H1 (cell line): ENCODE measurements around the gene GPR162. TPM values are rescaled to one million over a fixed set of nuclear protein-coding genes. Genes with fewer than 3 reads are reported as not detected.

Source experiments
- CHD7 ChIP-seq: fragments of 300-600 bp; sonication (generic); IDR thresholded peaks from 2 replicates; pipeline ENCODE4 v1.7.1; 2012; ENCODE audit warnings: low read length, moderate library complexity, mild to moderate bottlenecking, inconsistent platforms; ENCODE audit not compliant: insufficient replicate concordance
- E2F6 ChIP-seq: IDR thresholded peaks from 2 replicates; pipeline ENCODE4 v1.6.1; 2012; ENCODE audit warnings: inconsistent platforms
- EGR1 ChIP-seq: IDR thresholded peaks from 2 replicates; pipeline ENCODE4 v1.6.1; 2011; ENCODE audit warnings: low read depth, low read length, borderline replicate concordance
- KDM5A ChIP-seq: fragments of 200-600 bp; IDR thresholded peaks from 2 replicates; pipeline ENCODE4 v1.7.1; 2012; ENCODE audit warnings: mild to moderate bottlenecking, low read length, inconsistent platforms, mixed read lengths
- RBBP5 ChIP-seq: IDR thresholded peaks from 2 replicates; pipeline ENCODE4 v1.7.1; 2012; ENCODE audit warnings: low read depth, mild to moderate bottlenecking, inconsistent platforms, low read length, moderate library complexity, borderline replicate concordance
- SRF ChIP-seq: IDR thresholded peaks from 2 replicates; pipeline ENCODE4 v1.6.1; 2011; ENCODE audit warnings: mild to moderate bottlenecking, low read depth, low read length, moderate library complexity
- TAF1 ChIP-seq: IDR thresholded peaks from 2 replicates; pipeline ENCODE4 v1.6.1; 2011; ENCODE audit warnings: mild to moderate bottlenecking, low read depth, low read length
- TBP ChIP-seq: IDR thresholded peaks from 2 replicates; pipeline ENCODE4 v1.6.1; 2011; ENCODE audit warnings: low read depth, low read length, improper control_type of control experiment
- polyA plus RNA-seq, 7 experiments: library from polyadenylated mRNA; depleted of rRNA in 3 of 7; stranded (reverse) in 5 of 7; unstranded in 2 of 7; fragments of >200 nt in 5 of 7; fragments of 200-250 nt in 2 of 7; gene quantifications; 1 replicate in 5 of 7; 2 replicates in 1 of 7; 4 replicates in 1 of 7; pipeline versions ENCODE4 v1.2.1 to v1.2.3, GENCODE V29; 2011 to 2013; ENCODE audit warnings: missing spikeins in 2 of 7, mixed read lengths in 2 of 7
- total RNA-seq: library from RNA; stranded (reverse); fragmentation: NEBNext Ultra II Directional; extraction: Animal tissue kit (Norgen Biotek cat#: 25700); gene quantifications from 2 replicates; pipeline ENCODE4 v1.2.1, GENCODE V29; 2021

The GPR162 gene
- total and polyA plus RNA-seq, 2 of the 8 experiments (the other 6 are each of a cell fraction or from before 2014, with no cell fraction given) = 7.3 to 8.8 TPM

- TF ChIP-seq SRF (no peak), RBBP5 (no peak), CHD7 (no peak), TAF1 (no peak), EGR1 (no peak), E2F6 (no peak), KDM5A (no peak), TBP (no peak)
Measured at GRCh38 chr12:6816598-6816997, 5.0 kb upstream of the GPR162 start (continued).
